MCF 10A (cell line): Measurements from ENCODE around the gene POU3F3. TPM values are rescaled to one million over a fixed set of nuclear protein-coding genes. Genes with fewer than 3 reads are reported as not detected.

Experiments
- BruUV-seq: library from RNA; stranded (reverse); fragments of 400-500 nt; replicated peaks from 2 replicates; lab custom pipeline; 2021; lab: Mats Ljungman, UMichigan
- CTCF ChIA-PET: fragments of 300-600 bp; sonication (Branson Sonifier 250); formaldehyde crosslinking; extraction: SDS; loops from one replicate; lab custom pipeline; 2021; ENCODE audit warnings: antibody characterized with exemption, inconsistent platforms; lab: Yijun Ruan, JAX
- POLR2A ChIA-PET: fragments of 300-600, 350-650 bp; sonication (Branson Sonifier 250); formaldehyde crosslinking; extraction: SDS; loops from one replicate; lab custom pipeline; 2020; ENCODE audit warnings: antibody characterized with exemption, inconsistent platforms; lab: Yijun Ruan, JAX
- DNase-seq: peaks from one replicate; pipeline ENCODE4 v3.0.0-alpha.2; 2018; ENCODE audit not compliant: unreplicated experiment
- H3K27ac Mint-ChIP-seq: one replicate; pipeline ENCODE4 v1.8.0; 2022; ENCODE audit warnings: mild to moderate bottlenecking, low read depth, mixed read lengths; ENCODE audit not compliant: unreplicated experiment
- H3K27me3 Mint-ChIP-seq: one replicate; pipeline ENCODE4 v1.8.0; 2022; ENCODE audit warnings: mixed read lengths; ENCODE audit not compliant: insufficient read depth, unreplicated experiment
- H3K36me3 Mint-ChIP-seq: one replicate; pipeline ENCODE4 v1.8.0; 2022; ENCODE audit warnings: mild to moderate bottlenecking, moderate library complexity, mixed read lengths; ENCODE audit not compliant: insufficient read depth, unreplicated experiment
- H3K4me1 Mint-ChIP-seq: one replicate; pipeline ENCODE4 v1.8.0; 2022; ENCODE audit warnings: mixed read lengths; ENCODE audit not compliant: insufficient read depth, unreplicated experiment
- H3K4me3 Mint-ChIP-seq: one replicate; pipeline ENCODE4 v1.8.0; 2022; ENCODE audit warnings: mild to moderate bottlenecking, moderate library complexity, mixed read lengths; ENCODE audit not compliant: unreplicated experiment
- H3K9me3 Mint-ChIP-seq: one replicate; pipeline ENCODE4 v1.8.0; 2022; ENCODE audit warnings: mixed read lengths; ENCODE audit not compliant: unreplicated experiment
- intact Hi-C: fragments of 100-400 bp; cut with micrococcal nuclease; formaldehyde crosslinking; loops from 2 replicates; pipeline ENCODE4 v1.14.1; 2022
- total RNA-seq: library from RNA; stranded (reverse); gene quantifications from 2 replicates; pipeline ENCODE4 v1.2.3, GENCODE V29; 2022
- TF ChIP-seq, protein P1 (sequence below): fragments of 200-600 bp; IDR thresholded peaks from one replicate; pipeline ENCODE4 v1.8.0; 2022; ENCODE audit warnings: antibody characterized with exemption, mild to moderate bottlenecking; ENCODE audit not compliant: unreplicated experiment

POU3F3 gene
- total RNA-seq, 1 experiment from 2014 or later: not detected

DNA sequence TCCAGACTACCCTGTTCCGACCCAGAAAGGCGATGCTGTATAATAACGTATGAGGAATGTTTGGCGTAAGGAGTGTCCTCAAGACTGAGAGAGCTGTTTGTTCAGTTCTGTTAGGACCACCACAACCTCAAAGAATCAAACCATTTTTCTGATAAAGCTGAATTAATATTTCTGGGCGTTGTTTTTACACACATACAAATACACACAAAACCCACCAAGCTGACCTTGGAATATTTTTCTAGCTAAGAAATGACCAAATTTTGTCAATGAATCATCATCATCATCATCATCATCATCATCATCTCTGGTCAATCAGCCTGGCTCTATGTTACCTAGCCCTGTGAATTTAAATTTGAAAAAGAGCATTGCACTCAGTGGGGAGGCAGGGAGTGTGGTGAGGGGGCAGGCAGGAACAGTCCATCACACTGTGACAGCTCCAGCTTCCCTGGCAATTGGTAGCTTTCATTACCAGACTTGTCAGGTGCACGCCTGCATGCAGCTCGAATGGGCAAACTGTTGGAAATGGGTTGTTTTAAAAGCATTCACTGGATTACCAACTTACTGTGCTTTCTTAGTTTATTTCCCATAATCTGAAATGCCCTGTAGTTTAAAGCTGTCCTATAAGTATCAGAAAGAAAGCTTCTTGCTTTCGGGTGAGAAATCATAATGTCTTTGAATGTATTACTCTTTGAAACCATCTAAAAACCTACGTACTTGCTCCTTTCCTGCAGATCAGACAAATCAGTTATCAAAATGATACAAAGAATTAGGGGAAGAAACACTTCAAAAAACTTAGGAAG lies 6.9 kb upstream of the POU3F3 start:
- POLR2A ChIA-PET: no interaction called here

DNA sequence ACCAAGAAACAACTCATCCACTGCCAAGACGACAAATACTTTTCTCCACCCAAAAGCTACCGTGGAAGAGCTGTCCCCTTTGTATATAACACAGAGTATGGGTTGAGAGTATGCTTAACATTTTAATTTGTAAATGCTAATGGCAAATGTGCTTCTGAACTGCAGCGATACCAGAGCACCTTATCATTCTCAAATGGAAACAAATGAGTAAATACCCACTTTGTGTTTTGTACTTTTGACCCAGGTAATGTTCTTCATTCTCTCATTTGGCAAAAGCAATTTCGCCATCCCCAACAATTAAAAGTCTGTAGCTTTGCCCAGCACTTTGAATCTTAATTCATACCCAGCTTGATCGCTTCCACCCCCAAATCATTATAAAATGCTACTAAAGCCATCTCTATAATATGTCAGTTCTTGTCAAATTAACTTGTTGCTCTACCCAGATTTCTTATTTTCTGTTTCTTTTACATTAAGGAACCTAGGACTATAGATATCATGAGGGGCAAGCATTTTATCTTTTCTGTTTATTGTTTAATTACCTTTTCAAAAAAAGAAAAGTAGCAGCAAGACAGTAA lies 6.2 kb upstream of the POU3F3 start:
- intact Hi-C loops: no loop called here
- DNase-seq: no peak
- Mint-ChIP-seq H3K4me1 (peaks cover 26% of the 10 kb centered on the region), H3K36me3 (no peaks in the 10 kb centered on the region), H3K4me3 (no peak overlapping the region), H3K27ac (no peak overlapping the region), H3K27me3 (peaks cover 72% of the 10 kb centered on the region), H3K9me3 (peaks cover 7% of the 10 kb centered on the region)
- no TSS peak for BruUV-seq
- ChIA-PET POLR2A (no interaction called here), CTCF (interaction anchor here (0.5 to 5.4 kb wide), 7 partner anchors 11 to 1686 kb away, joined by 3 to 47 read pairs (median 4); no protein-coding TSS in a partner anchor)
- TF ChIP-seq, protein P1, sequence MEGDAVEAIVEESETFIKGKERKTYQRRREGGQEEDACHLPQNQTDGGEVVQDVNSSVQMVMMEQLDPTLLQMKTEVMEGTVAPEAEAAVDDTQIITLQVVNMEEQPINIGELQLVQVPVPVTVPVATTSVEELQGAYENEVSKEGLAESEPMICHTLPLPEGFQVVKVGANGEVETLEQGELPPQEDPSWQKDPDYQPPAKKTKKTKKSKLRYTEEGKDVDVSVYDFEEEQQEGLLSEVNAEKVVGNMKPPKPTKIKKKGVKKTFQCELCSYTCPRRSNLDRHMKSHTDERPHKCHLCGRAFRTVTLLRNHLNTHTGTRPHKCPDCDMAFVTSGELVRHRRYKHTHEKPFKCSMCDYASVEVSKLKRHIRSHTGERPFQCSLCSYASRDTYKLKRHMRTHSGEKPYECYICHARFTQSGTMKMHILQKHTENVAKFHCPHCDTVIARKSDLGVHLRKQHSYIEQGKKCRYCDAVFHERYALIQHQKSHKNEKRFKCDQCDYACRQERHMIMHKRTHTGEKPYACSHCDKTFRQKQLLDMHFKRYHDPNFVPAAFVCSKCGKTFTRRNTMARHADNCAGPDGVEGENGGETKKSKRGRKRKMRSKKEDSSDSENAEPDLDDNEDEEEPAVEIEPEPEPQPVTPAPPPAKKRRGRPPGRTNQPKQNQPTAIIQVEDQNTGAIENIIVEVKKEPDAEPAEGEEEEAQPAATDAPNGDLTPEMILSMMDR: no peak

More for the DNA sequence above, 6.9 kb upstream of the POU3F3 start:
- Mint-ChIP-seq H3K27ac (no peak overlapping the region), H3K36me3 (no peaks in the 10 kb centered on the region), H3K9me3 (peaks cover 7% of the 10 kb centered on the region), H3K4me1 (peaks cover 26% of the 10 kb centered on the region), H3K27me3 (peaks cover 66% of the 10 kb centered on the region), H3K4me3 (no peak overlapping the region)
- BruUV-seq: no TSS peak
- CTCF ChIA-PET: interaction anchor here (0.5 to 5.4 kb wide), 13 partner anchors 10 to 1685 kb away, joined by 3 to 47 read pairs (median 3); no protein-coding TSS in a partner anchor
- intact Hi-C loops: no loop called here
- TF ChIP-seq, protein P1: no peak
- no peak for DNase-seq

DNA sequence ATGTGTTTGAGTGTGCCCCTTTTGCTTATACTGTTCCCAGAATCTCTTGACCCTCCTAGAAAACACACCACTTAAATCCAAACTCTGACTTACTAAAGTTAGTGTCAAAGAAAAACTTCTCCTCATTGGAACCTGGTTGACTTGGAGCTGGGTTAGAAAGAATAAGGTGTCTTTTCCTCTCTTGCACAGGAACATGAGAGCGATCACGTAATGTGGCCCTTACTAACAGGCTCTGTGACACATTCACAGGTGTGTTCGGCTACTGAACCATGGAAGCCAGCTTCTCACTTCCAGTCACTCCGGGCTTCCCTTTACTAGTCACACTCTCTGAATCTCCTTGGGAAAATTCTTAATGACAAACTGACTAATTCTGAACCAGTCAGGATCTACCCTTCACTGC lies 5.4 kb upstream of the POU3F3 start:
- TF ChIP-seq, protein P1: no peak
- no peak for DNase-seq
- H3K4me3 Mint-ChIP-seq: no peak overlapping the region
- no TSS peak for BruUV-seq
- peaks cover 26% of the 10 kb centered on the region for H3K4me1 Mint-ChIP-seq
- no peaks in the 10 kb centered on the region for H3K36me3 Mint-ChIP-seq
- H3K9me3 Mint-ChIP-seq: peaks cover 7% of the 10 kb centered on the region
- intact Hi-C loops: no loop called here
- H3K27ac Mint-ChIP-seq: no peak overlapping the region
- ChIA-PET CTCF (interaction anchor here (0.6 to 5.4 kb wide), 26 partner anchors 7 to 1687 kb away, joined by 3 to 47 read pairs (median 6); no protein-coding TSS in a partner anchor), POLR2A (interaction anchor here (0.7 kb wide), 1 partner anchor 30 kb away, joined by 3 read pairs; no protein-coding TSS in a partner anchor)
- H3K27me3 Mint-ChIP-seq: peaks cover 81% of the 10 kb centered on the region

DNA sequence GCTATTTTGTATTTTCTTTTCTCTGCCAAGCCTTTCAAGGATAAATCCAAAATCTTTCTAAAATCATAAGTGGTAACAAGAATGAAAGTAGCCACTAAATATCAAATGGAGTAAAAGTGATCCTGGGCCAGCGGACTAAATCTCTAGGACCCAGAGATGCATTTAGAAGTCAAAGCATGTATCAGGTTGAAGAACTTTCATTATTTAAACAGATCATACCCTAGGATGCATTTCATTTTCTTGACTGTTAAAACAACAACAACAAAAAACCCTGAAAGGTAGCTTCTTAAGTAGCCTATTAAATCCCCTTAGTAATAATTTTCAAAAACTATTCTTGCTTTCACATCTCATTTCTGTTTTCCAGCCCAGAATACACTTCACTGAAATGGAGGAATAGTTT lies 4.8 kb upstream of the POU3F3 start:
- Mint-ChIP-seq H3K9me3 (peaks cover 7% of the 10 kb centered on the region), H3K4me3 (no peak overlapping the region), H3K36me3 (no peaks in the 10 kb centered on the region), H3K27ac (no peak overlapping the region), H3K27me3 (peaks cover 86% of the 10 kb centered on the region), H3K4me1 (peaks cover 26% of the 10 kb centered on the region)
- ChIA-PET CTCF (interaction anchor here (0.5 to 5.4 kb wide), 62 partner anchors 8 to 1873 kb away, joined by 3 to 47 read pairs (median 5); no protein-coding TSS in a partner anchor), POLR2A (interaction anchor here (0.7 to 1.0 kb wide), 2 partner anchors 29 to 890 kb away, joined by 3 read pairs; no protein-coding TSS in a partner anchor)
- BruUV-seq: no TSS peak
- DNase-seq: no peak
- TF ChIP-seq, protein P1: no peak
- intact Hi-C loops: loop anchor here (1.0 kb wide), 4 partner anchors 95 to 890 kb away; no protein-coding TSS in a partner anchor
